Activated CD4-positive, alpha-beta T cell treated with anti-CD3 and anti-CD28 coated beads, Interleukin-2, amount 10 ng/mL, durations not matched to agents 7 days and 5 days (primary cell): Measurements from ENCODE around the gene BAD. TPM values are rescaled to one million over a fixed set of nuclear protein-coding genes. Genes with fewer than 3 reads are reported as not detected.

Source experiments
- CTCF ChIA-PET: fragments of 350-600 bp; sonication (Branson Sonifier 250); formaldehyde crosslinking; loops from one replicate; lab custom pipeline; 2021; ENCODE audit warnings: antibody characterized with exemption; lab: Charles Lee
- POLR2A ChIA-PET: fragments of 350-600 bp; sonication (Branson Sonifier 250); formaldehyde crosslinking; loops from one replicate; lab custom pipeline; 2021; ENCODE audit warnings: antibody characterized with exemption; lab: Charles Lee
- DNase-seq: peaks from one replicate; pipeline ENCODE4 v3.0.0-alpha.2; 2020
- H3K27ac Mint-ChIP-seq: one replicate; pipeline ENCODE4 v1.8.0; 2021; ENCODE audit warnings: mild to moderate bottlenecking, moderate library complexity, mixed read lengths
- H3K27me3 Mint-ChIP-seq: one replicate; pipeline ENCODE4 v1.8.0; 2021; ENCODE audit warnings: mixed read lengths
- H3K36me3 Mint-ChIP-seq: one replicate; pipeline ENCODE4 v1.8.0; 2021; ENCODE audit warnings: low read depth, mixed read lengths
- H3K4me1 Mint-ChIP-seq: one replicate; pipeline ENCODE4 v1.8.0; 2021; ENCODE audit warnings: mixed read lengths
- H3K4me3 Mint-ChIP-seq: one replicate; pipeline ENCODE4 v1.8.0; 2021; ENCODE audit warnings: mild to moderate bottlenecking, moderate library complexity, mixed read lengths
- H3K9me3 Mint-ChIP-seq: one replicate; pipeline ENCODE4 v1.8.0; 2021; ENCODE audit warnings: mixed read lengths
- total RNA-seq, 2 experiments: library from RNA; stranded (reverse); gene quantifications; one replicate each; pipeline ENCODE4 v1.2.3, GENCODE V29; 2021

BAD gene
- total RNA-seq, 2 experiments from 2014 or later = 32.0 to 34.2 TPM

DNA sequence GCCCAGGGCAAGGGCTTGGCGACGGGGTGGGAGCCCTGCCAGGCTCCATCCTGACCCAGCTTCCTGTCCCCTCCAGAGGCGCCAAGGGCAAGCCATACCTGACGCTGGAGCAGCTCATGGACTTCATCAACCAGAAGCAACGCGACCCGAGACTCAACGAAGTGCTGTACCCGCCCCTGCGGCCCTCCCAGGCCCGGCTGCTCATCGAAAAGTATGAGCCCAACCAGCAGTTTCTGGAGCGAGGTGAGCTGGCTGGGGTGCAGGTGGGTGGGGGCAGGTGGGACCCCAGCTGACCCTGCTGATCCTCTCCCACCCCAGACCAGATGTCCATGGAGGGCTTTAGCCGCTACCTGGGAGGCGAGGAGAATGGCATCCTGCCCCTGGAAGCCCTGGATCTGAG lies 28.2 kb downstream of the BAD start:
- no peak overlapping the region for H3K4me3 Mint-ChIP-seq
- no peaks in the 10 kb centered on the region for H3K9me3 Mint-ChIP-seq
- peaks cover 15% of the 10 kb centered on the region for H3K4me1 Mint-ChIP-seq
- DNase-seq = no peak
- H3K27ac Mint-ChIP-seq = no peak overlapping the region
- H3K27me3 Mint-ChIP-seq = no peaks in the 10 kb centered on the region
- ChIA-PET CTCF (interaction anchor here (1.4 to 3.5 kb wide), 5 partner anchors 8 to 52 kb away, joined by 3 to 14 read pairs (median 4); partner anchors contain the start of gene FKBP2), POLR2A (no interaction called here)
- peaks cover 10% of the 10 kb centered on the region for H3K36me3 Mint-ChIP-seq

GRCh38 chr11:64255135-64256128 lies 29.0 kb downstream of the BAD start:
- CTCF ChIA-PET = interaction anchor here (0.9 to 3.5 kb wide), 8 partner anchors 9 to 52 kb away, joined by 3 to 14 read pairs (median 4); partner anchors contain the start of gene FKBP2

GRCh38 chr11:64254326-64254725 lies 30.1 kb downstream of the BAD start:
- no peak for DNase-seq
- H3K27me3 Mint-ChIP-seq = no peaks in the 10 kb centered on the region
- H3K36me3 Mint-ChIP-seq = peaks cover 2% of the 10 kb centered on the region
- H3K9me3 Mint-ChIP-seq = no peaks in the 10 kb centered on the region
- CTCF ChIA-PET = interaction anchor here (0.9 to 3.5 kb wide), 5 partner anchors 10 to 50 kb away, joined by 3 to 12 read pairs (median 4); partner anchors contain the start of genes FERMT3, NUDT22 and TRPT1
- POLR2A ChIA-PET = no interaction called here
- H3K4me3 Mint-ChIP-seq = no peak overlapping the region
- H3K27ac Mint-ChIP-seq = no peak overlapping the region
- H3K4me1 Mint-ChIP-seq = peaks cover 15% of the 10 kb centered on the region

More at GRCh38 chr11:64255135-64256128, 29.0 kb downstream of the BAD start:
- peaks cover 10% of the 10 kb centered on the region for H3K36me3 Mint-ChIP-seq
- peaks cover 17% of the 10 kb centered on the region for H3K4me1 Mint-ChIP-seq
- POLR2A ChIA-PET = no interaction called here
- no peaks in the 10 kb centered on the region for H3K9me3 Mint-ChIP-seq
- DNase-seq = no peak
- H3K4me3 Mint-ChIP-seq = no peak overlapping the region
- H3K27me3 Mint-ChIP-seq = no peaks in the 10 kb centered on the region
- no peak overlapping the region for H3K27ac Mint-ChIP-seq

GRCh38 chr11:64253481-64253880 lies 31.0 kb downstream of the BAD start:
- Mint-ChIP-seq H3K27ac (no peak overlapping the region), H3K36me3 (no peaks in the 10 kb centered on the region), H3K4me1 (peaks cover 16% of the 10 kb centered on the region), H3K4me3 (peak overlapping the region; percentile 3), H3K9me3 (no peaks in the 10 kb centered on the region), H3K27me3 (no peaks in the 10 kb centered on the region)
- DNase-seq = no peak
- ChIA-PET CTCF (interaction anchor here (0.6 to 3.5 kb wide), 6 partner anchors 10 to 47 kb away, joined by 3 to 12 read pairs (median 3); partner anchors contain the start of genes FERMT3, NUDT22 and TRPT1), POLR2A (interaction anchor here (0.7 kb wide), 1 partner anchor 30 kb away, joined by 3 read pairs; no protein-coding TSS in a partner anchor)

DNA sequence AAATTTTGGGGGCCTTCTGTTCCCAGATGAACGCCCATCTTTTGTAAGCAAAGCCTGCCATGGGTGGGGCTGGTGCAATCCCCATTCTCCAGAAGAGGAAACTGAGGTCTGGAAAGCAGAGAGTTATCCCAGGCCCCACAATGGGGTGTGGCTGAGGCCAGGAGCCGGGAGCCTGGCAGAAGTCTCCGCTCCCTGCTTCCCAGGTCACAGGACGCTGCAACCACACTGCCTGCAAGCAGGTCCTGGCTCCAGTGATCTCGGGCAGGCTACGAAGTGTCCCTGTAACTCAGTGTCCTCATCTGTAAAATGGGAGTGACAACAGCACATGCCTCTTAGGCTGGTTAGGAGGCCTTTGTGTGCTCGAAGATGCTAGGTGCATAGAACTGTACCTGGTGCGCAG lies 31.4 kb downstream of the BAD start:
- Mint-ChIP-seq H3K4me3 (peak overlapping the region; percentile 3), H3K9me3 (no peaks in the 10 kb centered on the region), H3K36me3 (no peaks in the 10 kb centered on the region), H3K4me1 (peaks cover 17% of the 10 kb centered on the region), H3K27ac (no peak overlapping the region), H3K27me3 (no peaks in the 10 kb centered on the region)
- POLR2A ChIA-PET = no interaction called here
- DNase-seq = no peak
- CTCF ChIA-PET = interaction anchor here (1.0 to 11.3 kb wide), 6 partner anchors 10 to 46 kb away, joined by 3 to 162 read pairs (median 12); partner anchors contain the start of gene FERMT3

DNA sequence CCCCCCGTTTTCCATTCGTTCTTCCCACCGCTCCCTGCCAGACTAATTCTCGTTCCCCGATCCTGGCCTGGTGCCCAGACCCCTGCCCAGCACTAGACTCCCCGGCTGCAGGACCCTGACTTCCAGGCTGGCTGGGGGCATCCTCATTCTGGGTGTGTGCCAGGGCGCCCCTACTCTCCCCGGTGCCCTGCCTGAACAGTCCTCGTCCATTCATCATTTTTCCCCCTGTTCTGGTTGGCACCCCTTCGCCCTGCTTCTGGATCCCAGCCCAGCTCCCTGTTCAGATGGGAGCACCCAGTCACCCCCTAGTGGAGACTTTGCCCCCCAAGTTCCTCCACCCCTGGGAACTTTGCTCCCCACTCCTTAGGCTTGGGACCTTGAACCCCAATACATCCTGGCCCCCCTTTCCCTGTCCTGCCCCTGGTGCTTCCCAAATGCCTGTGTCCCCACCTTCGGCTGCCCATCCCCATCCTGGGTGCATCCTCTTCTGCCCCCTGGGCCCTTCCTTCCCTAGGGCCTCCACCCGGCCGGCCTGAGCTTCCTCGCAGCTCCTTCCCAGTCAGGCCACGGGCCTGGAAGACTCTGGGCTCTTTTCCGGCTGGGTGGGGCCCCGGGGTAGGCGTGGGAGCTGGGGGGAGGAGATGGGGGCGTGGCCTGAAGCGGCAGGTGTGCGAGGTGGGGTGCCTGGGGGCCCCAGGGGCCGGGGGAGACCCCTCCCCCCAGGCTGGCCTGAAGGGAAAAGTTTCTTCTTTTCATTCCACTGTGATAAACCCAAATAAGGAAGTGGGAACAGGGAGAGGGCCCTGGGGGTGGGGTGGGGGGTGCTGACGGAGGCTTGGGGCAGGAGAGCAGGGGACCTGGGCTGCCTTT lies 32.2 kb downstream of the BAD start:
- Mint-ChIP-seq H3K4me1 (peaks cover 21% of the 10 kb centered on the region), H3K4me3 (peak overlapping the region; percentile 82), H3K36me3 (no peaks in the 10 kb centered on the region), H3K9me3 (no peaks in the 10 kb centered on the region), H3K27ac (peak overlapping the region; percentile 62), H3K27me3 (no peaks in the 10 kb centered on the region)
- DNase-seq = no peak
- CTCF ChIA-PET = interaction anchor here (0.6 to 11.3 kb wide), 13 partner anchors 9 to 1861 kb away, joined by 3 to 162 read pairs (median 7); partner anchors contain the start of genes CATSPERZ, FKBP2, PRDX5 and TRMT112
- POLR2A ChIA-PET = no interaction called here

- H3K27ac Mint-ChIP-seq = peak overlapping the region; percentile 62
- CTCF ChIA-PET = interaction anchor here (1.0 to 11.3 kb wide), 13 partner anchors 9 to 105 kb away, joined by 3 to 162 read pairs (median 8); partner anchors contain the start of genes BAD, CATSPERZ, FKBP2 and PRDX5
- peak overlapping the region; percentile 82 for H3K4me3 Mint-ChIP-seq
- POLR2A ChIA-PET = no interaction called here
- H3K27me3 Mint-ChIP-seq = no peaks in the 10 kb centered on the region
- no peak for DNase-seq
- H3K4me1 Mint-ChIP-seq = peaks cover 25% of the 10 kb centered on the region
- H3K9me3 Mint-ChIP-seq = no peaks in the 10 kb centered on the region
- no peaks in the 10 kb centered on the region for H3K36me3 Mint-ChIP-seq
These were observed 32.8 kb downstream of the BAD start for GRCh38 chr11:64251753-64252002.

GRCh38 chr11:64251016-64251752 lies 33.3 kb downstream of the BAD start, which contains the start of gene PLCB3:
Gene PLCB3 (plus strand): TSS chr11:64251530. CDS start chr11:64251650, 120 bp downstream.
- POLR2A ChIA-PET = interaction anchor here (0.6 kb wide), 1 partner anchor 35 kb away, joined by 3 read pairs; the partner anchor contains the start of gene GPR137
- no peaks in the 10 kb centered on the region for H3K9me3 Mint-ChIP-seq
- CTCF ChIA-PET = interaction anchor here (0.6 to 11.3 kb wide), 18 partner anchors 8 to 106 kb away, joined by 3 to 162 read pairs (median 7); partner anchors contain the start of genes BAD, CATSPERZ, FKBP2 and PRDX5
- H3K27ac Mint-ChIP-seq = peak within 1 kb of the TSS; percentile 62
- H3K27me3 Mint-ChIP-seq = no peaks in the 10 kb centered on the region
- no peaks in the 10 kb centered on the region for H3K36me3 Mint-ChIP-seq
- peak; percentile 62 for DNase-seq
- peaks cover 25% of the 10 kb centered on the region for H3K4me1 Mint-ChIP-seq
- peak within 1 kb of the TSS; percentile 82 for H3K4me3 Mint-ChIP-seq

DNA sequence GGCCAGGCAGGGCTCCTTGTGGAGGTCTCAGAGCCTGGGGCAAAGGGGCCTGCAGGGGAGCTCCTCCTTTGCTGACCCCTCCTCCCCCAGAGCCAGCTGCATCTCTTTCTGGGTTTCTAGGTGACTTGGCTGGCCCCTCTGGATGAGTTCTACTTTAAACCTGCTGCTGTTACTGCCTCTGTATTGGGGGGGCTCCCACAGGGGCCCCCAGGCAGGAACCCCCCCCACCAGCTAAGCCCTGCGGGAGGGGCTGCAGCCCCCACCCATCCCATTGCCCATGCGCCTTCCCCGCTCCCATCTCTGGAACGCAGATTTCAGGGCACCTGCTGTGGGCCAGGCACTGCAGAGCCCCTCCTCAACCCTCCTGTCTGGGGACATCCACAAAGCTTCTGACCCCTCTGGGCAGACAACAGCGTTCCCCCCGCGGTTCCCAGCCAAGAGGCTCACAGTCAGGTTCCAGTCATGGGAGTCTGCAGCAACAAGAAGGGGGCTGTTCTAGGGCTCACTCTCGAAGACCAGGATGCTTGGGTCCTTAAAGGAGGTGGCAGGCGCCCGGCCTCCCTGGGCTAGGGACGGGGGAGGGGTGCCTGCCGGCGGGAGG lies 34.0 kb downstream of the BAD start:
- Mint-ChIP-seq H3K4me1 (peaks cover 25% of the 10 kb centered on the region), H3K36me3 (no peaks in the 10 kb centered on the region), H3K27me3 (no peaks in the 10 kb centered on the region), H3K27ac (no peak overlapping the region), H3K9me3 (no peaks in the 10 kb centered on the region), H3K4me3 (peak overlapping the region; percentile 78)
- ChIA-PET POLR2A (interaction anchor here (0.6 kb wide), 1 partner anchor 35 kb away, joined by 3 read pairs; the partner anchor contains the start of gene GPR137), CTCF (interaction anchor here (0.6 to 11.3 kb wide), 19 partner anchors 7 to 389 kb away, joined by 3 to 162 read pairs (median 6); partner anchors contain the start of genes BAD, CATSPERZ and FKBP2)
- DNase-seq = no peak

GRCh38 chr11:64249563-64250414 lies 34.7 kb downstream of the BAD start:
- POLR2A ChIA-PET = no interaction called here
- Mint-ChIP-seq H3K4me1 (peaks cover 29% of the 10 kb centered on the region), H3K36me3 (no peaks in the 10 kb centered on the region), H3K27ac (no peak overlapping the region), H3K4me3 (peak overlapping the region; percentile 30), H3K27me3 (no peaks in the 10 kb centered on the region), H3K9me3 (no peaks in the 10 kb centered on the region)
- CTCF ChIA-PET = interaction anchor here (0.6 to 11.3 kb wide), 17 partner anchors 9 to 389 kb away, joined by 3 to 162 read pairs (median 5); partner anchors contain the start of genes BAD, CATSPERZ and FKBP2
- no peak for DNase-seq
